ENCODE results near the gene TMUB2. TPM values are rescaled to one million over a fixed set of nuclear protein-coding genes. Genes with fewer than 3 reads are reported as not detected.

TMUB2 gene
- total and polyA plus RNA-seq, 9 of the 15 experiments (the other 6 are each of a cell fraction or from before 2014, with no cell fraction given) = 4.1 to 29.8 (median 16.3) TPM

GRCh38 chr17:44210342-44211192, 23.8 kb downstream of the TMUB2 start (continued):
- TF ChIP-seq SAFB (IDR thresholded peaks at IDR 0.05; ENCODE audit: borderline replicate concordance, low read depth, low read length) (no peak), NFE2 (IDR thresholded peaks at IDR 0.05; ENCODE audit: low read depth) (0 out of 2 replicates have a peak, but pooled peaks have one; percentile 22), XRCC5 (IDR thresholded peaks at IDR 0.05; ENCODE audit: low read depth, low read length) (peak; percentile 97), THAP12 (CRISPR knock-in tag; IDR thresholded peaks at IDR 0.05) (no peak; the same call in 1 of the 2 replicates), GABPB2 (CRISPR knock-in tag; conservative IDR thresholded peaks at IDR 0.05) (no peak), CBX1 (IDR thresholded peaks at IDR 0.05; ENCODE audit: low read depth) (no peak), SFPQ (IDR thresholded peaks at IDR 0.05; ENCODE audit: low read depth, low read length) (no peak), SMAD2 (IDR thresholded peaks at IDR 0.05; ENCODE audit: low read depth, low read length) (0 out of 2 replicates have a peak, but pooled peaks have one; percentile 59), ZNF586 (CRISPR knock-in tag; conservative IDR thresholded peaks at IDR 0.05) (no peak), KLF16 (IDR thresholded peaks at IDR 0.05) (no peak; the same call in 1 of the 2 replicates), BCL6 (CRISPR knock-in tag; IDR thresholded peaks at IDR 0.05) (no peak), BCLAF1 (IDR thresholded peaks at IDR 0.05; ENCODE audit: borderline replicate concordance in 1 of 2, control insufficient read depth in 1 of 2, low read depth in 2 of 2, low read length in 1 of 2) (peak in 1 of 2 experiments; percentile 86; a peak in 1 of 4 replicates), NUFIP1 (IDR thresholded peaks at IDR 0.05; ENCODE audit: partially characterized antibody) (no peak), EP300 (IDR thresholded peaks at IDR 0.05; ENCODE audit: low read length) (peak; percentile 28; the same call in 1 of the 2 replicates), RBM14 (IDR thresholded peaks at IDR 0.05; ENCODE audit: borderline replicate concordance, insufficient read depth, low read depth, low read length) (no peak)
- TF ChIP-seq, protein P1, sequence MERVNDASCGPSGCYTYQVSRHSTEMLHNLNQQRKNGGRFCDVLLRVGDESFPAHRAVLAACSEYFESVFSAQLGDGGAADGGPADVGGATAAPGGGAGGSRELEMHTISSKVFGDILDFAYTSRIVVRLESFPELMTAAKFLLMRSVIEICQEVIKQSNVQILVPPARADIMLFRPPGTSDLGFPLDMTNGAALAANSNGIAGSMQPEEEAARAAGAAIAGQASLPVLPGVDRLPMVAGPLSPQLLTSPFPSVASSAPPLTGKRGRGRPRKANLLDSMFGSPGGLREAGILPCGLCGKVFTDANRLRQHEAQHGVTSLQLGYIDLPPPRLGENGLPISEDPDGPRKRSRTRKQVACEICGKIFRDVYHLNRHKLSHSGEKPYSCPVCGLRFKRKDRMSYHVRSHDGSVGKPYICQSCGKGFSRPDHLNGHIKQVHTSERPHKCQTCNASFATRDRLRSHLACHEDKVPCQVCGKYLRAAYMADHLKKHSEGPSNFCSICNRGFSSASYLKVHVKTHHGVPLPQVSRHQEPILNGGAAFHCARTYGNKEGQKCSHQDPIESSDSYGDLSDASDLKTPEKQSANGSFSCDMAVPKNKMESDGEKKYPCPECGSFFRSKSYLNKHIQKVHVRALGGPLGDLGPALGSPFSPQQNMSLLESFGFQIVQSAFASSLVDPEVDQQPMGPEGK (CRISPR knock-in tag; IDR thresholded peaks at IDR 0.05; ENCODE audit: borderline replicate concordance) = no peak

Measured in K562 (cell line).